HS-5 (cell line): ENCODE results near the gene MCF2L2.
"Not testable (repeated sequence)": the region's sequence is repeated elsewhere in the genome, so short reads cannot be mapped to it uniquely, and the experiment has no call there.

Experiments
- DNase-seq: peaks from one replicate; pipeline ENCODE4 v3.0.0-alpha.2; 2012; ENCODE audit warnings: low read depth

Gene MCF2L2

GRCh38 chr3:183233966-183234365 is 194.5 kb downstream of the MCF2L2 start:
- no peak for DNase-seq

- no peak for DNase-seq
Observed at GRCh38 chr3:183230826-183231225, 197.6 kb downstream of the MCF2L2 start.

DNA sequence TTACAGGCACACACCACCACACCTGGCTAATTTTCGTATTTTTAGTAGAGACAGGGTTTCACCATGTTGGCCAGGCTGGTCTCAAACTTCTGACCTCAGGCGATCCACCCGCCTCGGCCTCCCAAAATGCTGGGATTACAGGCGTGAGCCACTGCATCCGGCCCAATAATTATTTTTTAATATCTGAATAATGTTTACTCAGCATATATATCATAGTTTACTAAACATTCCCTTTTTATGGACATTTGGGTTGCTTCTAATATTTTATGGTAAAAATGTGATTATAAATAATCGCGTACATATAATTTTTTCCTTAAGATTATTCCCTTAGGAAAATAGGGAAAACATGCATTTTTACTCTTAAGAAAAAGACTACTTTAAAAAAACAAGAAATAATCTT is 198.2 kb downstream of the MCF2L2 start:
- DNase-seq: not testable (repeated sequence)

- no peak for DNase-seq
Observed at GRCh38 chr3:183229178-183229577, 199.2 kb downstream of the MCF2L2 start.

GRCh38 chr3:183227586-183227985 is 200.8 kb downstream of the MCF2L2 start:
- no peak for DNase-seq

DNA sequence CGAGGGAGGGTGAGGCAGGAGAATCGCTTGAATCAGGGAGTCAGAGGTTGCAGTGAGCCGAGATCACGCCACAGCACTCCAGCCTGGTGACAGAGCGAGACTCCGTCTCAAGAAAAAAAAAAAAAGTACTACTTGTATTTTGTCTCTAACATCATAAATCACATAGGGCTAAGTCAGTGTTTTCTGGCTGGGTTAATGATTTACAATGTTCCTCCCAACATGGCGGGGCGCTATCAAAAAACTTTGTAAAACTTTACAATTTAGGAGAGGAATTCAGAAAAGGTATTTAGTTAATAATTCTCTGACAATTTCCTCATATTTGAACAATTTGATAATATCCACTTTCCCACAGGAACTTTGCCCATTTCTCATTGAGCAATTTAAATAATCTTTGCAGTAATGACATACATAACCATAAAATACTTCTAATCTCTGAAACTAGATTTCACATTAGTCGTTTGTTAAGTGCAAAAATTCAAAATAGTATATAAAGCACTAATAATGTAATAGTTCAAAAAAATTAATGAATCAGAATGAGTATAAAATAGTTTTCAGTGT is 202.0 kb downstream of the MCF2L2 start:
- DNase-seq: no peak

DNA sequence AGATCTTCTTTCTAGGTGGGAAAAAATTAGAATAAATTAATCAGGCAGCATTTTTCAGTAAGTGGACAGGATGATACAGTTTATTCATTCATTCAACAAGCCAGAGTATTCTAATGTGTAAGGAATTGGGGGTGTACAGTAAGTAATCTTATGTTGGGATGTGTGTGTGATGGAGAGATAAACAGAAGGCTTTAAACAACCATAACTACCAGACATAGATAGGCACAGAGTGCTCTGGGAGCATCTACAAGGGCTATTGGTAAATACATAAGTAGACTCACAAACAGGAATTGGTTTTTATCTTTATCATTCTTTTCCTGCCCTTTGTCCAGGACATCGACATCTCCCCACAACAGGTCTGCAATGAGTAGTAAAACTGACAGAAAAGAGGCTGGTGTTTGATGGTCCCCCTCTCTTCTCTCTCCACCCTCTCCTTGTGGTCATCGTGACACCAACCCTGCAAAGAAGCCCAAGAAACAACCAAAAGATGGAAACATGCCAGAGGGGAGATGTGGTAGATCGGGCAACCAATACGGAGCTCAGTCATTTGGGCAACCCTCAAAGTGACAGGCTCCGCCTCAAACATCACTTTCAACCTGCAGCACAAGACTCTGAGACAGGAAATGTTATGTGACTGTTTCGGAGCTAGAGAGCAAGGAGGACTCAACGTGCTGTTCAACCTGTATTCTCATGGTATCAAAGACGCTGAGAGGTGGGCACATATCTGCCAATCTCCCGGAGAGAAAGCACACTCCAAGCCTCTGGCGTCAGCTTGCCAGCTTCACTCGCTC is 204.0 kb downstream of the MCF2L2 start:
- no peak for DNase-seq

DNA sequence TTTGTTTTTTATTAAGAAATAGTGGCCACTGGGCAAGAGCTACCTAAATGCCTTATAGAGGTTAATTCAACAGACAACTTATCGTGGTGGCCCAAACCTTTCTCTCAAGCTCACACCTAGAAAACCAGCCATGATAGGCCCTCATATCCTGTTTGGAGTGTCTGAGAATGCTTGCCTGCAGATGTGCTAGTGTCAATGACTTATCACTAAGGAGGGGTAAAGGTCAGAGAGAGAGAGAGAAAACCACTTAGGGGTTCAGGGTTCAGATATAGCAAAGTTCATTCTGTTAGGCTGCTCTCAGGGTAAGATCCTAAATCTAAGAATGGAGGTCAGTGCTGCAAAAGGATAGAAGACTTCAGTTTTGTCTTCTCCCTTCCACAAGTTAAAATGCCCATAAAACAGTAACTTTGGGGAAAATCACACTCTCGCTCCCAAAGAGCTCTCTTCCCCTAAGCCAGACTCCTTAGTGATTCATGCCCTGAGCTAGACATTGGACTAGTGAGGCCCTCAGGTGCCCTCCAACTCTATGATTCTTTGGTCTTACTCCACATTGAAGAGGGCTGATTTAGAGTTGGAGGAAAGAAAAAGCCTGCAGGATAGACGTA is 205.7 kb downstream of the MCF2L2 start:
- no peak for DNase-seq

GRCh38 chr3:183220828-183221227 is 207.6 kb downstream of the MCF2L2 start:
- no peak for DNase-seq

GRCh38 chr3:183218826-183219225 is 209.6 kb downstream of the MCF2L2 start:
- no peak for DNase-seq

- DNase-seq: no peak
Observed at GRCh38 chr3:183217548-183218332, 210.7 kb downstream of the MCF2L2 start.

DNA sequence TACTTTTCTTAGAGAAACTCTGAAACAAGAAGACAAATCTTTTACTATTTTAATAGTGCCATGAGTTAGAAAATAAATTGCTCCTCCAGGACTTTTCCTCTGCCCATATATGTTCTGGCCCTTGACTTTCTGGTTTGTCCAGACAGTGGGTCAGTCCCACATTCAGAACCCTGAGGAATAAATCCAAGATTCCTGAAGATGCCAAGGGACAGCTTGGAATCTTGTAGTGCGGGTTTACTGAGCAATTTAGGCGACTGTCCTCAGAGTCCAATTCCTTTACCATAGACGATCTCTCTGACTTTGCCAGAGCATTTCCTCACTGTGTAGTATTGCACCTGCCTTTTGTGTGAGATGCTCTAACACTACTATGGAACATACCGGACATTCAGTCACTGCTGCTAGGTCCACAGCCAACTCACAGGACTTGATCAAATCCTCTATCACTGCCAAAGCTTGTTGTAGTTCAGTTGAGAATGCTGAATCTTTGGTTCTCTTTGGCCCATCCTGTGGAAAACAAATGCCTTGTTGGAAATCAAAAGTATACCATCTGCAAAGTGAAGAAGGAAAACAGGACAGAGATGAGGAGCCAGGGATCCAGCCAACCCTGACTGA is 212.7 kb downstream of the MCF2L2 start:
- no peak for DNase-seq

- DNase-seq: no peak
Observed at GRCh38 chr3:183214277-183214612, 214.2 kb downstream of the MCF2L2 start.

- no peak for DNase-seq
Observed at GRCh38 chr3:183213415-183214276, 214.8 kb downstream of the MCF2L2 start.

DNA sequence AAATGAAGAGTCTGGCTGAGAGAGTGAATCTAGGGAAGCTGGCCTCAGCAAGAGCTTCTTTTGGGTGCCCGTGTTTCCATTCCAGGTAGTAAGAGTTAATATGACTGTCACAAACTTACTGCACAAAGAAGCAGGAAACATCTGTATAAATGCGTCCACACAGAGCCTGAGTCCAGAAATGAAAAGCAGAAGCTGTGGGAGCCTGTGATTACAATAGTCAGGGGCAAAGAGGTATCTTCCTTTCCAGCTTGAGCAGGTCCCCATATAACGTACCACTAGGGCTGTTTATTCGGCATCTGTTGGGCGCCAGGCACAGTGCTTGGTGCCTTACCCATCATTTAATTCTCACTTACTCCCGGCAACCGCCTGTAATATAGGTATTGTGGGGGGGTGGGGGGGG is 215.9 kb downstream of the MCF2L2 start:
- no peak for DNase-seq

GRCh38 chr3:183212096-183212495 is 216.3 kb downstream of the MCF2L2 start:
- DNase-seq: no peak

DNA sequence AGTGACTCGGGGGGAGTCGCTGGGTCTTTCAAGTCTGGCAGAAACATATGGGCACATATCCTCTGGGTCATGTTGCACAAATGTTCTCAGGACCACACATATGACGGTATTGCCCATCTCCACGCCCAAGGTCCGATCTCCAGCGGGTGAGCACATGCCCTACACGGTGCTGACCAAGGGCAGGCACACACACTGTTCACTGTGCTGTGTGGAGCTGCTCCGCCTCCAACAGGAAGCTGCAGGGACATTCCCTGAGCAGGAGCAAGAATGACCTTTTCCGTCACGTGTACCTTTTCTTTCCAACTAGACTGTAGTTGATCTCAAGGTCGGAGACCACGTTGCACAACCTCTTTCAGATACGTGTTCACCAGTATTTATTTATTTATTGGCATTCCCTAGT is 217.1 kb downstream of the MCF2L2 start:
- no peak for DNase-seq

DNA sequence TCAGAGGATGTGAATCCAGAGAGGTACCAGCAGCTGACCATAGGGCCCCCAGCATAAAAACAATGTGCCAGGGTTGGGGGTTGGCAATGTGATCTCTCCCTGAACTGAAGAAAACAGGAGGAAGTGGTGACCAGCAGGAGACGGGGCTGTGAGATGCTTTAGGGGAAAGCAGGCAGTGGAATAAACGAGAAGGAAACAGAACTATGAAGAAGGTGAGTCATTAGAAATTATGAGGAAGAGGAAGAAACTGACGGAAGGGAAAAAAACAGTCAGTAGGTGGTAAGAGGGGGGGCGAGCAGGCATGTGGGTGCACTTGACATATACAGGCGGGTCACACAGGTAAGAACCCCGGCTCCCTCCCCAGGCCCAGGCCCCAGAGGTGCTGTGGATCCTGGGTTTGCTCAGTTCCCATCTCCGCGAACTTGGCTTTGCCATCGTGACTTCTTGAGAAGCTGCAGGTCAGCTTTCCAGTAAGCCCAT is 217.5 kb downstream of the MCF2L2 start:
- DNase-seq: no peak

GRCh38 chr3:183210341-183210740 is 218.1 kb downstream of the MCF2L2 start:
- DNase-seq: no peak

- no peak for DNase-seq
Observed at GRCh38 chr3:183208800-183209199, 219.6 kb downstream of the MCF2L2 start.

- no peak for DNase-seq
Observed at GRCh38 chr3:183208260-183208659, 220.2 kb downstream of the MCF2L2 start.
